ENCODE results near the gene ZBTB32. TPM values are rescaled to one million over a fixed set of nuclear protein-coding genes. Genes with fewer than 3 reads are reported as not detected.
"Not testable (repeated sequence)": the region's sequence is repeated elsewhere in the genome, so short reads cannot be mapped to it uniquely, and the experiment has no call there.

Gene ZBTB32, protein sequence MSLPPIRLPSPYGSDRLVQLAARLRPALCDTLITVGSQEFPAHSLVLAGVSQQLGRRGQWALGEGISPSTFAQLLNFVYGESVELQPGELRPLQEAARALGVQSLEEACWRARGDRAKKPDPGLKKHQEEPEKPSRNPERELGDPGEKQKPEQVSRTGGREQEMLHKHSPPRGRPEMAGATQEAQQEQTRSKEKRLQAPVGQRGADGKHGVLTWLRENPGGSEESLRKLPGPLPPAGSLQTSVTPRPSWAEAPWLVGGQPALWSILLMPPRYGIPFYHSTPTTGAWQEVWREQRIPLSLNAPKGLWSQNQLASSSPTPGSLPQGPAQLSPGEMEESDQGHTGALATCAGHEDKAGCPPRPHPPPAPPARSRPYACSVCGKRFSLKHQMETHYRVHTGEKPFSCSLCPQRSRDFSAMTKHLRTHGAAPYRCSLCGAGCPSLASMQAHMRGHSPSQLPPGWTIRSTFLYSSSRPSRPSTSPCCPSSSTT
- total RNA-seq = not detected in 2 replicates

DNA sequence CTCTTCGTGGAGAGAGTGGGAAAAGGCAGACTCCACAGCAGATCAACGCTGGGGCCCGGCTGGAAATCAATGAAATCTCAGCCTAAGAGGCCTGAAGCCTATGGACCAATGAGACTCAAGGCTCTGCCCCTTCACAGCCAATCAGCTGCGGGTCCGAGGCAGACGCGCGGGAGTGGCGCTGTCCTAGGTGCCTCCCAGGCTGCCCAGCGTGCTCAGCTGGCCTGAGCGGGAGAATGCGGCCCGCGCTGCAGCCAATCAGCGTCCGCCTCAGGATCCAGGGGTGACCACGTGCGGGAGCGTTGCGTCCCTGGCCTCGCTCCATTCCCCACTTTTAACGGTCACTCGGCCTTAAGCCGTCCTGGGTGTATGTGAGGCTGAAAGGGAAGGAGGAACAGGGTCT lies at the start of gene ZBTB32:
ZBTB32 (plus strand) TSS at position 341 of the 400 bp plus-strand sequence. CDS start 10,069 bp downstream, outside the sequence.
- TF ChIP-seq, protein P1, sequence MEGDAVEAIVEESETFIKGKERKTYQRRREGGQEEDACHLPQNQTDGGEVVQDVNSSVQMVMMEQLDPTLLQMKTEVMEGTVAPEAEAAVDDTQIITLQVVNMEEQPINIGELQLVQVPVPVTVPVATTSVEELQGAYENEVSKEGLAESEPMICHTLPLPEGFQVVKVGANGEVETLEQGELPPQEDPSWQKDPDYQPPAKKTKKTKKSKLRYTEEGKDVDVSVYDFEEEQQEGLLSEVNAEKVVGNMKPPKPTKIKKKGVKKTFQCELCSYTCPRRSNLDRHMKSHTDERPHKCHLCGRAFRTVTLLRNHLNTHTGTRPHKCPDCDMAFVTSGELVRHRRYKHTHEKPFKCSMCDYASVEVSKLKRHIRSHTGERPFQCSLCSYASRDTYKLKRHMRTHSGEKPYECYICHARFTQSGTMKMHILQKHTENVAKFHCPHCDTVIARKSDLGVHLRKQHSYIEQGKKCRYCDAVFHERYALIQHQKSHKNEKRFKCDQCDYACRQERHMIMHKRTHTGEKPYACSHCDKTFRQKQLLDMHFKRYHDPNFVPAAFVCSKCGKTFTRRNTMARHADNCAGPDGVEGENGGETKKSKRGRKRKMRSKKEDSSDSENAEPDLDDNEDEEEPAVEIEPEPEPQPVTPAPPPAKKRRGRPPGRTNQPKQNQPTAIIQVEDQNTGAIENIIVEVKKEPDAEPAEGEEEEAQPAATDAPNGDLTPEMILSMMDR (IDR thresholded peaks at IDR 0.05; ENCODE audit: insufficient read depth, low read length, severe bottlenecking) = no peak
- Histone ChIP-seq H3K4me3 (ENCODE audit: low read depth, low read length) (no peak within 1 kb of the TSS), H3K27me3 (ENCODE audit: control insufficient read depth, insufficient read depth, low read length) (no peaks in the 10 kb centered on the region), H3K36me3 (ENCODE audit: control insufficient read depth, insufficient read depth, low read length) (no peaks in the 10 kb centered on the region)
- FAIRE-seq (no peak), DNase-seq (ENCODE audit: low read depth) (peak; percentile 49)

DNA sequence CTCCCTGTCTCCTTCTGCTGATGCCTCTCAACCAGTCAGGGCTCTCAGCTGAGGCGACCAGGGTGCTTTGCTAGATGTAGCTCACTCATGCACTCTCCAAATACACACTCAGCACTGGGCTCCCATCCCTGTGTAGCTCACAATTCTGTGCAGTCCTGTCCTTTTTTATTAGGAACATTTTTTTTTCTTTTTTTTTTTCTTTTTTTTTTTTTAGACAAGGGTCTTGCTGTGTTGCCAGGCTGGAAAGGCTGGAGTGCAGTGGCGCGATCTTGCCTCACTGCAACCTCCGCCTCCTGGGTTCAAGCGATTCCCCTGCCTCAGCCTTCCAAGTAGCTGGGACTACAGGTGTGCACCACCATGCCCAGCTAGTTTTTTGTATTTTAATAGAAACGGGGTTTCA lies 49.5 kb upstream of the ZBTB32 start:
- DNase-seq (ENCODE audit: low read depth); H3K4me3 ChIP-seq (ENCODE audit: low read depth, low read length); FAIRE-seq; H3K27me3 ChIP-seq (ENCODE audit: control insufficient read depth, insufficient read depth, low read length): not testable (repeated sequence)
- H3K36me3 ChIP-seq (ENCODE audit: control insufficient read depth, insufficient read depth, low read length) = peaks cover 18% of the 10 kb centered on the region

DNA sequence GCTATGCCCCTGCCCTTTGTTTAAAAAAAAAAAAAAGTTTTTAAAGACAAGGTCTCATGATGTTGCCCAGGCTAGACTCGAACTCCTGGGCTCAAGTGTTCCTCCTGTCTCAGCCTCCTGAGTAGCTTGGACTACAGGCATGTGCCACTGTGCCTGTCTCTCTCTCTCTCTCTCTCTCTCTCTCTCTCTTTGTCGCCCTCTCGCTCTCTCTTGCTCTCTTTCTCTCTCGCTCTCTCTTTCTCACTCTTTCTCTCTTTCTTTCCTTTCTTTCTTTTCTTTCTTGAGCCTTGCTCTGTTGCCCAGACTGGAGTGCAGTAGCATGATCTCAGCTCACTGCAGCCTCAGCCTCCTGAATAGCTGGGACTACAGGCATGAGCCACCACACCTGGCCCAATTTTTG lies 48.8 kb upstream of the ZBTB32 start:
- FAIRE-seq = no peak
- H3K27me3 ChIP-seq (ENCODE audit: control insufficient read depth, insufficient read depth, low read length) = no peaks in the 10 kb centered on the region
- no peak overlapping the region for H3K4me3 ChIP-seq (ENCODE audit: low read depth, low read length)
- peaks cover 18% of the 10 kb centered on the region for H3K36me3 ChIP-seq (ENCODE audit: control insufficient read depth, insufficient read depth, low read length)
- DNase-seq (ENCODE audit: low read depth) = no peak
- TF ChIP-seq, protein P1 (IDR thresholded peaks at IDR 0.05; ENCODE audit: insufficient read depth, low read length, severe bottlenecking) = no peak

DNA sequence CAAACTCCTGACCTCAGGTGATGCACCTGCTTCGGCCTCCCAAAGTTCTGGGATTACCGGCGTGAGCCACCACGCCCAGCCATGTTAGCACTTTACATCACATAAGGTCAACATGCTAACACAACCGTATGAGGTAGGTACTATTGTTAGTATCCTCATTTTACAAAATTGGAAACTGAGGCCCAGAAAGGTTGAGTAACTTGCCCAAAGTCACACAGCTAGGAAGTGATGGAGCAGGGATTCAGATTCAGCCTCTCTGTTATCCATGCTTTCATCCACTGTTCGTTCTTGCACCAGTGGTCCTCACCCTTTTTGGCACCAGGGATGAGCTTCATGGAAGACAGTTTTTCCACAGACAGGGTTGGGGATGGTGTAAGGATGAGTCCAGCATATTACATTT lies 47.7 kb upstream of the ZBTB32 start:
- TF ChIP-seq, protein P1 (IDR thresholded peaks at IDR 0.05; ENCODE audit: insufficient read depth, low read length, severe bottlenecking) = no peak

DNA sequence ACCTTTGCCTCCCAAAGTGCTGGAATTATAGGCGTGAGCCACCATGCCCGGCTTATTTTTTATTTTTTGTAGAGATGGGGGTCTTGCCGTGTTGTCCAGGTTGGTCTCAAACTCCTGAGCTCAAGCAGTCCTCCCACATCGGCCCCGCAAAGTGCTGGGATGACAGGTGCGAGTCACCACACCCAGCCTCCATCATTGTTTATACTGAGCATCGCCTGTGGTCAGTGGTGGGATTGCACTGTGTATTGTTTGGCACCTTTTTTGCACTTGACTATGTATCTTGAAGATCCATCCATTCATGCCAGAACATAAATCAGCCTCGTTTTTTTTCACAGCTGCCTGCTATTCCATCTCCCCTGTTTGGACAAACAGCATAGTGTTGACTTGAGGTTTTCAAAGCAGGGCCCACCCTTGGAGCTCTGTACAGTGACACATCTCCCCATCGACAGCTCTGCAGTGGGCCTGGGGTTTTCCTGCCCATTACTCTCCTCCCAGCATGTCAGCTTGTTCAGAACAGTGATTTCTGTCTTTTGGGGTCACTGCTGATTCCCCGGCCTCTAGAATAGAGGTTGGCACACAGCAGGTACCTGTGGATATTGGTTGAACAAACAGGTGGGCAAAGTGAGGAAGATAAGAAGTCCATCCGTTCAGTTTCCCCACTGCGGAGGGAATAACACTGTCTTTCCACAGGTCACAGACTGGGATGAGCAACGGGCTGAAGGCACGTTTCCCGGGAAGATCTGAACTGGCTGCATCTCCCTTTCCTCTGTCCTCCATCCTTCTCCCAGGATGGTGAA lies 46.3 kb upstream of the ZBTB32 start:
- DNase-seq (ENCODE audit: low read depth) = no peak
- H3K27me3 ChIP-seq (ENCODE audit: control insufficient read depth, insufficient read depth, low read length) = no peaks in the 10 kb centered on the region
- H3K36me3 ChIP-seq (ENCODE audit: control insufficient read depth, insufficient read depth, low read length) = peaks cover 16% of the 10 kb centered on the region
- H3K4me3 ChIP-seq (ENCODE audit: low read depth, low read length) = no peak overlapping the region
- FAIRE-seq = no peak
- TF ChIP-seq, protein P1 (IDR thresholded peaks at IDR 0.05; ENCODE audit: insufficient read depth, low read length, severe bottlenecking) = no peak

More for the DNA sequence above, 47.7 kb upstream of the ZBTB32 start:
- Histone ChIP-seq H3K27me3 (ENCODE audit: control insufficient read depth, insufficient read depth, low read length) (no peaks in the 10 kb centered on the region), H3K4me3 (ENCODE audit: low read depth, low read length) (no peak overlapping the region), H3K36me3 (ENCODE audit: control insufficient read depth, insufficient read depth, low read length) (peaks cover 16% of the 10 kb centered on the region)
- no peak for FAIRE-seq
- no peak for DNase-seq (ENCODE audit: low read depth)

DNA sequence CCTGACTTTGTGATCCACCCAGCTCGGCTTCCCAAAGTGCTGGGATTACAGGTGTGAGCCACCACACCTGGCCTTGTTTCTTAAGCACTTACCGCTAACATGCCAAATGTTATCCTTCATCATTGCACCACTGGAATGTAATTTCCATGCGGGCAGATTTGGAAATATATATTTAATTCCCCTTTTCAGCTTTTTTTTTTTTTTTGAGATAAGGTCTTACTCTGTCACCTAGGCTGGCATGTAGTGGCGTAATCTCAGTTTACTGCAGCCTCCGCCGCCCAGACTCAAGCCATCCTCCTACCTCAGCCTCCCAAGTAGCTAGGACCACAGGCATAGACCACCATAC lies 42.4 kb upstream of the ZBTB32 start:
- TF ChIP-seq, protein P1 (IDR thresholded peaks at IDR 0.05; ENCODE audit: insufficient read depth, low read length, severe bottlenecking) = no peak
- no peaks in the 10 kb centered on the region for H3K27me3 ChIP-seq (ENCODE audit: control insufficient read depth, insufficient read depth, low read length)
- no peak for DNase-seq (ENCODE audit: low read depth)
- H3K36me3 ChIP-seq (ENCODE audit: control insufficient read depth, insufficient read depth, low read length) = peaks cover 6% of the 10 kb centered on the region
- no peak for FAIRE-seq
- no peak overlapping the region for H3K4me3 ChIP-seq (ENCODE audit: low read depth, low read length)
